Epithelial cell of proximal tubule (primary cell): ENCODE results near the gene ATP2B2. TPM values are rescaled to one million over a fixed set of nuclear protein-coding genes. Genes with fewer than 3 reads are reported as not detected.

Source experiments
- DNase-seq: peaks from one replicate; pipeline ENCODE4 v3.0.0-alpha.2; 2011; ENCODE audit warnings: low read depth
- H3K4me3 ChIP-seq: 2 replicates; pipeline ENCODE4 v1.5.1; 2011; ENCODE audit warnings: low read depth, mild to moderate bottlenecking, low read length
- CTCF ChIP-seq: conservative IDR thresholded peaks from 2 replicates; pipeline ENCODE4 v1.5.1; 2012; ENCODE audit warnings: low read depth, mild to moderate bottlenecking, low read length
- total RNA-seq: library from RNA; depleted of rRNA; stranded (reverse); fragments of >200 nt; gene quantifications from 2 replicates; pipeline ENCODE4 v1.2.3, GENCODE V29; 2015

ATP2B2 gene
- total RNA-seq, 1 donor from 2014 or later: not detected

- TF ChIP-seq CTCF: no peak
- no peak overlapping the region for H3K4me3 ChIP-seq
- no peak for DNase-seq
Observed at GRCh38 chr3:10432156-10432845, 73.1 kb downstream of the ATP2B2 start.

DNA sequence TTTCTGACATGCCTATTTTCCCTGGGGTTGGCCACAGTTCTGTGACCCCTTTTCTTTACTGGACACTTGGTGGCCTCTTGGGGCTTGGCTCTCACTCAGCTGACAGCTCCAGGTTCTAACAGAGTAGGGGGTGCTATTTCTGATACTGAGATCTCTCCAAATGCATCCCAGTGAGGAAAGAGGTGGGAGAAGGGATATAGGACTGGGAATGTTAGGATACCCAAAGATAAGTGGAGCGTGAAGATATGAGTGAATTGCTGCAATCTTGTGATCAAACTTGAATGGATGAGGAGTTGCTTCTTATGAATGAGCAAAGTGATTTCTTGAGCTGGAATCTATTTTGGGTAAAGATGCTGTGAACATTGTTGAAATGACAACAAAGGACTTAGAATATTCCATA lies 74.6 kb downstream of the ATP2B2 start:
- H3K4me3 ChIP-seq: no peak overlapping the region
- DNase-seq: no peak
- no peak for TF ChIP-seq CTCF

DNA sequence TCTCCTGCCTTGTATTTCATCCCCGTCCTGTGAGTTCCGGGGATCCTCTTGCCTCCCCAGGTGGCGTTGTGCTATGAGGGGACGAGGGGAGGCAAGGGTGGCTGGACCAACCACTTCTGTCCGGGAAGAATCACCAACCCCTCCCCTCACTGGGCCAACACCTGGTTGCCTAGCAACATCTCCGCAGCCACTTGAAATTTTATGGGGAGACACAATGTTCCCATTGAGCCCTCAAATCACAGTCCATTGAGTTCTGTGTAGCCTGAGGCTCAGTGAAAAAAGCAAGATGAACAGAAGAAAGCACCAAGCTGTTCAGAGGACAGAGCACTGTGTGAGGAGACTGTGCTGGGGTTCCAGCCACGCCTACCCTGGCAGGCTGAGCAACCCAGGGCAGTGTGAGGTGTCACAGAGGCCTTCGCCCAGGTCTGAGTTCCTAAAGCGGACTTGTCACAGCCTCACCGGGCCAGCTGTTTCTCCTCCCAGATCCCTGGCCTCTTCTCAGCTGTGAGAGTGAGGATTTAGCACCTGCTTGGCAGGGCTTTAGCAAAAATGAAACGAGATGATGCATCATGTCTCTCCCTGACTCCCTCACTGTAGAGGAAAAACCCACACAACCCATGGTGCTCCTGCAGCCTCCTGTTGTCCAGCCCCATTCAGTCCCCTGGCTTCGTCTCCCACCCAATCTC lies 76.8 kb downstream of the ATP2B2 start:
- TF ChIP-seq CTCF: no peak
- H3K4me3 ChIP-seq: no peak overlapping the region
- no peak for DNase-seq

DNA sequence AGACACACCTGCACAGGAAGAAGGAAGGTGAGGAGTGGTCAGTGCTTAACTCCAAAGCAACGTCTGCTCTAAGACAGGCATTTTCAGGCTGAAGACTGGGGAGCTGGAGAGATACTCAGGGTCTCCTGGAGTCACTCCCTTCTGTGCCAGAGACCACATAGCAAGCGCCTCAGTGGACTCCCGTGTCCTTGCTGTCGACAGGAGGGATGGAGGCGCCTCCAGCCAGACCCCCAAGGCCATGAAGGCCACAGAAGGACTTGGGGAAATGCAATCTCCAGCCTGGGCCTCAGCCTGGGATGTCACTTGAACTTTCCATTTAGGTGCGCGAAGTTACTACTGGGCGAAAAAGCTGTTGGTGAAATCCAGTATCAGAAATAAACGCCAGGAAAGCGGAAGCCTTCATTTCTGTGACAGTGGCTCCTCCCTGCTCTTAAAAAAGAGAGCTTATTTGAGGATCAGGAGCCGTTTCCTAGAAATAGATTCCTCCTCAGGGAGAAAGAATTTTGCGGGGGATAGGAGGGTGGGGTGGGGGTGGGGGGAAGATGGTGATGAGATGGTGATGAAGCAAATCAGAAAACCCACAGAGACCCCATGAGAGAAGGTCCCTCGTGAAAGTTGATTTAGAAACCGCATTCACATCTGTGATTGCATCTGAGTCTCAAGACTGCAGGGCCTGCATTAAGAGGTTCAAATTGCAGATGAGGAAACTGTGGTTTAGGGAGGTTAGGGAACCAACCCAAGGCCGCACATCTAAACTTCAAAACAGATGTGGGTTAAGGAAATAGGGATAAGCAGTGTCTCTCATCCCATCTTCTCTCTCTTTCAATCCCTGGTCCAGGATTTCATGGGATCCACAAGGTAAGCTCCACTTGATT lies 78.8 kb downstream of the ATP2B2 start:
- TF ChIP-seq CTCF: no peak
- DNase-seq: no peak
- H3K4me3 ChIP-seq: no peak overlapping the region

DNA sequence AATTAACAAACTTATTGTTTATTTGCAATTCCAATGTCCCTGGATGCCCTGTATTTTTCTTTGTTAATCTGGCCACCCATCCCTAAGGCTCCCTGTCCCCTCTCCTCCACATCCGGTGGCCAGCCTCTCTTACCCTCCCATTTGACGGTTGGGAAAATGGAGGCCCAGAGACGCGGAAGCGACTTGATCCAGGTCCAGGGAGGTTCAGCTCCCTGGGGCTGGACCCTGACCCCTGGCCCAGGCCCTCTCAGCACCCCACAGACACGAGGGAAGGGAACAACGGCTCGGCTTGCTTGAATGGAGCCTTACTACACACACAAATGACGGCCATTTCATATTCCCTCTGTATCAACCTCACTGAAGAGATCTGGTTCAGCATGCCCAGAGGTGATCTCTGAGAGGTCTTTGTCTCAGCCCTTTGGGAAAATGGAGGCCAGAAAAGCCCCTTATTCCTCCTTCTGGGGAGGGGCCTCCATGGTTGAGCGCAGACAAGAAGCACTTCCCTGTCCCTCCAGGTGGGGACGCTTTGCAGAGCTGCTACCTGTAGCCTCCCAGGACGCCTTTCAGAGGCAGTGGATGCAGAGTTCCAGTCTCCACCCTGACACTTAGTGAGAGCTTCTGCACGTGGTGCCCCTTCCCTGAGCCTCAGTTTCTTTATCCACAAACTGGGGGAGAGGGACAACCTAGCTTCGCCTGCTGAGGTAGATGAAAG lies 82.1 kb downstream of the ATP2B2 start:
- DNase-seq: no peak
- TF ChIP-seq CTCF: no peak
- no peak overlapping the region for H3K4me3 ChIP-seq

DNA sequence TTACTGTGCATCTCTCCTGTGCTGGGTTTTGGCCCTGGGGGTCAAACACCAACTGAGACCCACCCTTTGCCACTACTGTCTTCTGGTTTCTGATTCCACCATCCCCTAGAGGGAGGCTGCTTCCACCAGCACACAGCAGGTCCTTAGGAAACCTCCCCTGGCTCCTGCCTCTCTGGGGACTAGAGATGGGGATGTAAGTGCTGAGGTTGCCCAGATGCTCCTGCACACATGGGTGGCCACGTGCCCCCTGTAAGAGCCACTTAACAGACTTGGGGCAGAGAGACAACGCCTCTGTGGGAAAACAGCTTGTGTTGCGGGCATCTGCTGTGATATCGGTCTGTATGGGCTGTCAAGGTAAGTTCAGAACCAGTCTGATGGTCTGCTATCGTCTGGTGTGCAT lies 83.4 kb downstream of the ATP2B2 start:
- DNase-seq: no peak
- TF ChIP-seq CTCF: no peak
- no peak overlapping the region for H3K4me3 ChIP-seq
